RWPE2 (cell line): ENCODE data around the gene COTL1.
A peak's percentile ranks its signal among the peaks of the same experiment; 100 is the strongest.

ENCODE experiments used
- ATAC-seq: fragments of 200-7000 bp; cut with Tn5 transposase; 3 replicates; pipeline ENCODE4 v1.9.1; 2021; ENCODE audit warnings: low read depth
- DNase-seq: peaks from one replicate; pipeline ENCODE4 v3.0.0-alpha.2; 2020; ENCODE audit warnings: low spot score
- H3K27ac ChIP-seq: fragments of 450-650 bp; 2 replicates; pipeline ENCODE4 v1.5.1; 2017; ENCODE audit warnings: mild to moderate bottlenecking; ENCODE audit not compliant: poor library complexity, severe bottlenecking
- H3K27me3 ChIP-seq: fragments of 250-450 bp; sonication (Bioruptor Pico); 2 replicates; pipeline ENCODE4 v1.5.1; 2021; ENCODE audit warnings: mild to moderate bottlenecking, moderate library complexity; ENCODE audit not compliant: insufficient read depth, poor library complexity, severe bottlenecking
- H3K36me3 ChIP-seq: fragments of 250-450 bp; sonication (Bioruptor Pico); 2 replicates; pipeline ENCODE4 v1.5.1; 2020; ENCODE audit warnings: low read depth, mild to moderate bottlenecking, moderate library complexity
- H3K4me1 ChIP-seq: fragments of 250-450 bp; sonication (Bioruptor Pico); 2 replicates; pipeline ENCODE4 v1.5.1; 2021; ENCODE audit warnings: mild to moderate bottlenecking, moderate library complexity; ENCODE audit not compliant: insufficient read depth, poor library complexity, severe bottlenecking
- H3K4me3 ChIP-seq: fragments of 250-450 bp; sonication (Bioruptor Pico); 2 replicates; pipeline ENCODE4 v1.5.1; 2021; ENCODE audit warnings: mild to moderate bottlenecking, moderate library complexity; ENCODE audit not compliant: severe bottlenecking
- H3K9me3 ChIP-seq: fragments of 250-450 bp; sonication (Bioruptor Pico); 2 replicates; pipeline ENCODE4 v1.5.1; 2021; ENCODE audit warnings: mild to moderate bottlenecking, moderate library complexity; ENCODE audit not compliant: severe bottlenecking
- CTCF ChIP-seq: fragments of 450-650 bp; IDR thresholded peaks from one replicate; pipeline ENCODE4 v1.5.1; 2017; ENCODE audit warnings: mild to moderate bottlenecking, moderate library complexity; ENCODE audit not compliant: poor library complexity, severe bottlenecking

Gene COTL1

GRCh38 chr16:84570739-84571403, 47.0 kb downstream of the COTL1 start:
- DNase-seq = no peak
- no peak for TF ChIP-seq CTCF
- H3K9me3 ChIP-seq = no peaks in the 10 kb centered on the region
- ATAC-seq = no peak
- peaks cover 87% of the 10 kb centered on the region for H3K36me3 ChIP-seq
- no peak overlapping the region for H3K4me3 ChIP-seq
- H3K4me1 ChIP-seq = no peaks in the 10 kb centered on the region
- H3K27me3 ChIP-seq = no peaks in the 10 kb centered on the region
- H3K27ac ChIP-seq = no peak overlapping the region

GRCh38 chr16:84569382-84569987, 48.4 kb downstream of the COTL1 start:
- Histone ChIP-seq H3K36me3 (peaks cover 87% of the 10 kb centered on the region), H3K27ac (no peak overlapping the region), H3K4me3 (no peak overlapping the region), H3K9me3 (no peaks in the 10 kb centered on the region), H3K27me3 (no peaks in the 10 kb centered on the region), H3K4me1 (no peaks in the 10 kb centered on the region)
- no peak for TF ChIP-seq CTCF
- ATAC-seq (no peak), DNase-seq (no peak)

GRCh38 chr16:84568066-84568465, 49.8 kb downstream of the COTL1 start:
- H3K27me3 ChIP-seq = no peaks in the 10 kb centered on the region
- ATAC-seq (no peak), DNase-seq (no peak)
- no peak for TF ChIP-seq CTCF
- no peaks in the 10 kb centered on the region for H3K9me3 ChIP-seq
- no peak overlapping the region for H3K27ac ChIP-seq
- peaks cover 86% of the 10 kb centered on the region for H3K36me3 ChIP-seq
- no peaks in the 10 kb centered on the region for H3K4me1 ChIP-seq
- H3K4me3 ChIP-seq = no peak overlapping the region

- no peak for DNase-seq
- Histone ChIP-seq H3K4me3 (no peak overlapping the region), H3K27ac (no peak overlapping the region), H3K9me3 (no peaks in the 10 kb centered on the region), H3K36me3 (peaks cover 80% of the 10 kb centered on the region), H3K4me1 (no peaks in the 10 kb centered on the region), H3K27me3 (no peaks in the 10 kb centered on the region)
- 0 out of 3 replicates have a peak, but pooled peaks have one; percentile 17 for ATAC-seq
- TF ChIP-seq CTCF = no peak
Observed at GRCh38 chr16:84567286-84567962, 50.5 kb downstream of the COTL1 start.
